Endothelial cell of umbilical vein (primary cell): ENCODE results near the gene CHD9. TPM values are rescaled to one million over a fixed set of nuclear protein-coding genes. Genes with fewer than 3 reads are reported as not detected.

Experiments
- BruUV-seq: library from RNA; stranded (reverse); fragments of 400-500 nt; replicated peaks from 2 replicates; lab custom pipeline; 2021; lab: Mats Ljungman, UMichigan
- CTCF ChIA-PET: fragments of 300-600, 350-600 bp; sonication (Branson Sonifier 250); formaldehyde crosslinking; loops from one replicate; lab custom pipeline; 2021; ENCODE audit warnings: antibody characterized with exemption, inconsistent platforms; lab: Charles Lee
- POLR2A ChIA-PET: fragments of 300-600, 350-600 bp; sonication (Branson Sonifier 250); formaldehyde crosslinking; loops from one replicate; lab custom pipeline; 2021; ENCODE audit warnings: antibody characterized with exemption, inconsistent platforms; lab: Charles Lee
- DNase-seq: peaks from one replicate; pipeline ENCODE4 v3.0.0-alpha.2; 2011; ENCODE audit warnings: low read depth, low spot score
- FAIRE-seq: peaks from 2 replicates; lab custom pipeline; 2011; peaks lifted over from hg19 to GRCh38; lab: Jason Lieb, UNC
- H2AFZ ChIP-seq: 2 replicates; pipeline ENCODE4 v1.6.0; 2012; ENCODE audit warnings: low read depth, low read length, control low read depth, inconsistent platforms
- H3K27ac ChIP-seq: 2 replicates; pipeline ENCODE4 v1.5.1; 2011; ENCODE audit warnings: low read depth, mild to moderate bottlenecking, control low read depth, low read length, moderate library complexity; ENCODE audit not compliant: insufficient read depth
- H3K27me3 ChIP-seq, 2 experiments: 2 replicates each; pipeline versions ENCODE4 v1.6.0 to v1.6.1; 2011; ENCODE audit warnings: low read length in 2 of 2, mixed read lengths in 1 of 2; ENCODE audit not compliant: control insufficient read depth in 2 of 2, insufficient read depth in 2 of 2
- H3K36me3 ChIP-seq, 2 experiments: 2 replicates in 1 of 2; 3 replicates in 1 of 2; pipeline ENCODE4 v1.5.1; 2011; ENCODE audit warnings: low read length in 2 of 2, mild to moderate bottlenecking in 1 of 2, moderate library complexity in 1 of 2; ENCODE audit not compliant: control insufficient read depth in 2 of 2, insufficient read depth in 2 of 2; ENCODE audit errors: extremely low read depth in 1 of 2
- H3K4me1 ChIP-seq: 3 replicates; pipeline ENCODE4 v1.5.1; 2011; ENCODE audit warnings: mild to moderate bottlenecking, low read length; ENCODE audit not compliant: control insufficient read depth, insufficient read depth; ENCODE audit errors: extremely low read depth
- H3K4me2 ChIP-seq: 2 replicates; pipeline ENCODE4 v1.6.1; 2011; ENCODE audit warnings: low read length, control low read depth, mixed read lengths; ENCODE audit not compliant: insufficient read depth
- H3K4me3 ChIP-seq, 3 experiments: fragments of 200-600 bp in 1 of 3; sonication (generic), shearing (Covaris generic) in 1 of 3; replicated peaks in 1 of 3; 2 replicates each; pipeline ENCODE4 v1.5.1; 2011 to 2016; ENCODE audit warnings: control low read depth in 3 of 3, low read length in 3 of 3, mild to moderate bottlenecking in 2 of 3, inconsistent platforms in 1 of 3, low read depth in 1 of 3, moderate library complexity in 1 of 3; ENCODE audit not compliant: insufficient read depth in 1 of 3
- H3K79me2 ChIP-seq: 2 replicates; pipeline ENCODE4 v1.6.0; 2012; ENCODE audit warnings: low read length, inconsistent platforms; ENCODE audit not compliant: control insufficient read depth, insufficient read depth
- H3K9ac ChIP-seq: replicated peaks from 2 replicates; pipeline ENCODE3; 2011; ENCODE audit warnings: low read length, control low read depth; ENCODE audit not compliant: insufficient read depth; ENCODE audit errors: extremely low read depth
- H3K9me1 ChIP-seq: replicated peaks from 3 replicates; pipeline ENCODE4 v1.6.0; 2011; ENCODE audit warnings: mild to moderate bottlenecking, low read length; ENCODE audit not compliant: control insufficient read depth, insufficient read depth; ENCODE audit errors: extremely low read depth
- H3K9me3 ChIP-seq: replicated peaks from 2 replicates; pipeline ENCODE4 v1.5.1; 2012; ENCODE audit warnings: low read length, inconsistent platforms; ENCODE audit not compliant: control insufficient read depth, insufficient read depth
- H4K20me1 ChIP-seq: replicated peaks from 2 replicates; pipeline ENCODE3; 2011; ENCODE audit warnings: mild to moderate bottlenecking, low read length; ENCODE audit not compliant: control insufficient read depth, insufficient read depth; ENCODE audit errors: extremely low read depth
- EZH2 ChIP-seq: IDR thresholded peaks from 2 replicates; pipeline ENCODE4 v1.6.1; 2012; ENCODE audit warnings: borderline replicate concordance, low read depth, mild to moderate bottlenecking, moderate library complexity, low read length, inconsistent platforms; ENCODE audit not compliant: severe bottlenecking
- FOS ChIP-seq: IDR thresholded peaks from 2 replicates; pipeline ENCODE4 v1.6.1; 2011; ENCODE audit warnings: mild to moderate bottlenecking, low read length, moderate library complexity, borderline replicate concordance; ENCODE audit not compliant: insufficient read depth
- GATA2 ChIP-seq: IDR thresholded peaks from 2 replicates; pipeline ENCODE4 v1.7.0; 2011; ENCODE audit warnings: low read depth, mild to moderate bottlenecking, moderate library complexity, mixed read lengths, low read length; ENCODE audit not compliant: insufficient read length, insufficient read depth
- JUN ChIP-seq: IDR thresholded peaks from 2 replicates; pipeline ENCODE4 v1.6.1; 2011; ENCODE audit warnings: borderline replicate concordance, low read depth; ENCODE audit not compliant: insufficient read length, insufficient read depth
- MYC ChIP-seq: IDR thresholded peaks from one replicate; pipeline ENCODE4 v1.6.1; 2011; ENCODE audit warnings: mild to moderate bottlenecking, low read depth, low read length
- POLR2A ChIP-seq: IDR thresholded peaks from 2 replicates; pipeline ENCODE4 v1.6.1; 2012; ENCODE audit warnings: low read depth, mild to moderate bottlenecking, control low read depth, low read length
- POLR2AphosphoS5 ChIP-seq: IDR thresholded peaks from 2 replicates; pipeline ENCODE4 v1.6.1; 2012; ENCODE audit warnings: low read depth, mild to moderate bottlenecking, control low read depth, low read length, moderate library complexity; ENCODE audit not compliant: insufficient read depth
- dilution Hi-C: fragments of 300-500 bp; cut with MboI; formaldehyde crosslinking; loops from one replicate; pipeline ENCODE4 v1.15.0; 2019; ENCODE audit warnings: low sequenced_read_pairs; ENCODE audit not compliant: extremely low pct_ligation_motif_present
- intact Hi-C: fragments of 100-400 bp; cut with micrococcal nuclease; formaldehyde crosslinking; loops from one replicate; pipeline ENCODE4 v1.10.0; 2022
- polyA plus RNA-seq, 4 experiments: library from polyadenylated mRNA; depleted of rRNA in 3 of 4; stranded (reverse) in 3 of 4; unstranded in 1 of 4; fragments of >200 nt; gene quantifications; 2 replicates each; pipeline versions ENCODE4 v1.2.1 to v1.2.3, GENCODE V29; 2011 to 2012; ENCODE audit warnings: missing spikeins in 1 of 4
- total RNA-seq: library from RNA; stranded (reverse); gene quantifications from 2 replicates; pipeline ENCODE4 v1.2.3, GENCODE V29; 2021
- TF ChIP-seq, protein P1 (sequence below): IDR thresholded peaks from 2 replicates; pipeline ENCODE4 v1.6.1; 2011; ENCODE audit not compliant: insufficient read depth, insufficient read length
- TF ChIP-seq, protein P2 (sequence below), 2 donors: IDR thresholded peaks; 1 replicate in 1 of 2; 2 replicates in 1 of 2; pipeline ENCODE4 v1.5.1; 2011; ENCODE audit warnings: low read length in 2 of 2, mild to moderate bottlenecking in 2 of 2, moderate library complexity in 2 of 2, control low read depth in 1 of 2, inconsistent platforms in 1 of 2, low read depth in 1 of 2; ENCODE audit not compliant: insufficient read depth in 1 of 2; ENCODE audit errors: extremely low read depth in 1 of 2

CHD9 gene
- total and polyA plus RNA-seq, 2 donors (not counting 3 experiments of a cell fraction or from before 2014, with no cell fraction given): 9.9 to 59.2 TPM

DNA sequence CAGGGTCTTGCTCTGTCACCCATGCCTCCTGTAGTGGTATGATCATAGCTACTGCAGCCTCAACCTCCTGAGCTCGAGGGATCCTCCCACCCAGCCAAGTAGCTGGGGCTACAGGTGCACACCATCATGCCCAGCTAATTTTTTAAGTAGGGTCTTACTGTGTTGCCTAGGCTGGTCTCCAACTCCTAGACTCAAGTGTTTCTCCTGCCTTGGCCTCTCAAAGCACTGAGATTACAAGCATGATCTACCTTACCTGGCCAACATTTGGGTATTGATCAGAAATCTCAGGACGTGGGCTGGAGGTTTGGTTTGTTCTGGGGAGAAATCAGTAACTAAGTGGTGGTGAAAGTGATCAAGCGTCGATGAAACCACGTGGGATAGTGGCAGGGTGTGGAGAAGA lies 4.1 kb downstream of the CHD9 start:
- H2AFZ ChIP-seq: no peak overlapping the region
- CTCF ChIA-PET: no interaction called here
- H3K9me3 ChIP-seq: no peaks in the 10 kb centered on the region
- H3K79me2 ChIP-seq: peaks cover 21% of the 10 kb centered on the region
- TF ChIP-seq POLR2A (no peak), EZH2 (no peak), FOS (no peak), MYC (no peak), GATA2 (no peak), JUN (no peak), POLR2AphosphoS5 (no peak)
- TF ChIP-seq, protein P1, sequence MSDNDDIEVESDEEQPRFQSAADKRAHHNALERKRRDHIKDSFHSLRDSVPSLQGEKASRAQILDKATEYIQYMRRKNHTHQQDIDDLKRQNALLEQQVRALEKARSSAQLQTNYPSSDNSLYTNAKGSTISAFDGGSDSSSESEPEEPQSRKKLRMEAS: no peak
- TF ChIP-seq, protein P2, sequence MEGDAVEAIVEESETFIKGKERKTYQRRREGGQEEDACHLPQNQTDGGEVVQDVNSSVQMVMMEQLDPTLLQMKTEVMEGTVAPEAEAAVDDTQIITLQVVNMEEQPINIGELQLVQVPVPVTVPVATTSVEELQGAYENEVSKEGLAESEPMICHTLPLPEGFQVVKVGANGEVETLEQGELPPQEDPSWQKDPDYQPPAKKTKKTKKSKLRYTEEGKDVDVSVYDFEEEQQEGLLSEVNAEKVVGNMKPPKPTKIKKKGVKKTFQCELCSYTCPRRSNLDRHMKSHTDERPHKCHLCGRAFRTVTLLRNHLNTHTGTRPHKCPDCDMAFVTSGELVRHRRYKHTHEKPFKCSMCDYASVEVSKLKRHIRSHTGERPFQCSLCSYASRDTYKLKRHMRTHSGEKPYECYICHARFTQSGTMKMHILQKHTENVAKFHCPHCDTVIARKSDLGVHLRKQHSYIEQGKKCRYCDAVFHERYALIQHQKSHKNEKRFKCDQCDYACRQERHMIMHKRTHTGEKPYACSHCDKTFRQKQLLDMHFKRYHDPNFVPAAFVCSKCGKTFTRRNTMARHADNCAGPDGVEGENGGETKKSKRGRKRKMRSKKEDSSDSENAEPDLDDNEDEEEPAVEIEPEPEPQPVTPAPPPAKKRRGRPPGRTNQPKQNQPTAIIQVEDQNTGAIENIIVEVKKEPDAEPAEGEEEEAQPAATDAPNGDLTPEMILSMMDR (IDR thresholded peaks at IDR 0.05; ENCODE audit: extremely low read depth in 1 of 2, insufficient read depth in 1 of 2, low read depth in 1 of 2, low read length in 2 of 2): no peak
- no peak overlapping the region for H3K27ac ChIP-seq
- POLR2A ChIA-PET: no interaction called here
- no peak overlapping the region for H3K4me3 ChIP-seq
- peaks cover 18% of the 10 kb centered on the region for H3K4me1 ChIP-seq
- FAIRE-seq (no peak), DNase-seq (no peak)
- H3K4me2 ChIP-seq: no peak overlapping the region
- H3K9me1 ChIP-seq: no peaks in the 10 kb centered on the region
- no peaks in the 10 kb centered on the region for H3K27me3 ChIP-seq
- H4K20me1 ChIP-seq: no peaks in the 10 kb centered on the region
- dilution Hi-C loops: no loop called here
- H3K9ac ChIP-seq: no peak overlapping the region
- BruUV-seq: no TSS peak
- intact Hi-C loops: loop anchor here (10.0 kb wide), 2 partner anchors 376 to 446 kb away; partner anchors contain the start of genes AKTIP and RBL2
- no peaks in the 10 kb centered on the region for H3K36me3 ChIP-seq
